HG02981 (cell line): ENCODE results near the gene ZNF700.
A peak's percentile ranks its signal among the peaks of the same experiment; 100 is the strongest.
"Not testable (repeated sequence)": the region's sequence is repeated elsewhere in the genome, so short reads cannot be mapped to it uniquely, and the experiment has no call there.

ENCODE experiments used
- ATAC-seq: cut with Tn5 transposase; IDR thresholded peaks from one replicate; pipeline ENCODE4 v1.9.1; 2021; ENCODE audit warnings: mild to moderate bottlenecking, moderate library complexity; ENCODE audit not compliant: unreplicated experiment

Gene ZNF700

GRCh38 chr19:11924886-11925650 lies at the start of gene ZNF700:
ZNF700 (plus strand) TSS chr19:11925107; CDS start chr19:11925211, 104 bp downstream.
- peak; percentile 81 for ATAC-seq

GRCh38 chr19:11879687-11880266 lies 45.1 kb upstream of the ZNF700 start:
- ATAC-seq: not testable (repeated sequence)

- ATAC-seq: no peak
Observed at GRCh38 chr19:11880598-11880997, 44.3 kb upstream of the ZNF700 start.

DNA sequence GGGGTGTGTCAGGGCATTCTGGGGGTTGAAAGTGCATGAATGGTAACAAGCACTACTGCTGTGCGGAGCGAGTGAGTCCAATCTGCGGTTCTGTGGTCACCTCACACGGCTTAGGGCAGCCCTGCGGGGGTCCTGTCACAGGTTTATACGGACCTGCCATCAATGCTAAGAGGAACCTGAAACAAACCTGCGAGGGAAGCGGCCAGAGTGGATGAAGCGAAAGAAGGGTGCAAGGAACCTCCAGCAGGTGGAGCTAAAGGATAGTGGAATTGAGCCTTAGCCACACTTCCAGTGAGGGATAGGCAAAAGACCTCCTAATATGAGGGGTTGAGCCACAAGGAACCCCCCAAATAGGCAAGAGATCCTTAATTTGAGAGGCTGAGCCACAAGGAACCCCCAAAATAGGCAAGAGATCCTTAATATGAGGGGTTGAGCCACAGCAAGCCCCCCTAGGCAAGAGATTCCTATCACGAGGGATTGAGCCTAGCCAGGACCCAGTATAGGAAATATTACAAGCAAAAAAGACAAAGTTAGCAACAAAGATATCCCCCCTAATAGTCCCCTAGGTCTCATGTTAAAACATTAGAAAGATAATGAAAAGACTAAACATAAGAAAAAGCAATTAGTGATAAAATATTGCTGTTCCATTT lies 43.6 kb upstream of the ZNF700 start:
- no peak for ATAC-seq

GRCh38 chr19:11882606-11883005 lies 42.3 kb upstream of the ZNF700 start:
- no peak for ATAC-seq

DNA sequence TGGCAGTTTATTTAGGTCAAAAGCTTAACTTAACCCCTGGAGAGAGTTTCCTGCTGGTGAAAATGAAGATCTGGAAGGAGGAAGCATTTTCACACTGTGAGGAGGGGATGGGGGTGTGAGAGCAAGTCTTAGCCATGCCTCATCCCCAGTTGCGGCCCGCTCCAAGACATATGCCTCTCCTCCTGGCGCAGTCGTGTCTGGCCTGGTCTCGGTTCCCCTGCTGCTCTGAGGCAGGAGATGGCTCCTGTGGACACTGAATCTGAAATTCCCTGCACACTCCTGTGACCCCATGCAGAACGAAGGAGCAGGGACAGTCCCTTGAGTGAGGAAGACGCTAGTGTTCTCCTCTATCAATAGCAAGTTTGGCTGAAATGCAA lies 37.7 kb upstream of the ZNF700 start:
- no peak for ATAC-seq

GRCh38 chr19:11887611-11888531 lies 37.0 kb upstream of the ZNF700 start, which contains the start of gene ZNF69:
ZNF69 (plus strand) TSS chr19:11887782; CDS start chr19:11887924, 142 bp downstream.
- ATAC-seq: no peak

- ATAC-seq: not testable (repeated sequence)
Observed at GRCh38 chr19:11889901-11890300, 35.0 kb upstream of the ZNF700 start.

GRCh38 chr19:11890634-11891033 lies 34.3 kb upstream of the ZNF700 start:
- no peak for ATAC-seq

- no peak for ATAC-seq
Observed at GRCh38 chr19:11894851-11895250, 30.1 kb upstream of the ZNF700 start.

GRCh38 chr19:11902228-11902627 lies 22.7 kb upstream of the ZNF700 start:
- ATAC-seq: no peak

DNA sequence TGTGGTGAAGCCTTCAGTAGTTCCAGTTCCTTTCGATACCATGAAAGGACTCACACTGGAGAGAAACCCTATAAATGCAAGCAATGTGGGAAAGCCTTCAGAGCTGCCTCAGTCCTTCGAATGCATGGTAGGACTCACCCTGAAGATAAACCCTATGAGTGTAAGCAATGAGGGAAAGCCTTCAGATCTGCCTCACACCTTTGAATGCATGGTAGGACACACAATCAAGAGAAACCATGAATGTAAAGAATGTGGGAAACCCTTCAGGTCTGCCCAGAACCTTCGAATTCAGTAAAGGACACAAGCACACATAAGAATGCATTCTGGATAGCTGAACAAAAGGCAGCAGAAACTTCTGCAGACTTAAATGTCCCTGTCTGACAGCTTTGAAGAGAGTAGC lies 19.0 kb upstream of the ZNF700 start:
- ATAC-seq: no peak

DNA sequence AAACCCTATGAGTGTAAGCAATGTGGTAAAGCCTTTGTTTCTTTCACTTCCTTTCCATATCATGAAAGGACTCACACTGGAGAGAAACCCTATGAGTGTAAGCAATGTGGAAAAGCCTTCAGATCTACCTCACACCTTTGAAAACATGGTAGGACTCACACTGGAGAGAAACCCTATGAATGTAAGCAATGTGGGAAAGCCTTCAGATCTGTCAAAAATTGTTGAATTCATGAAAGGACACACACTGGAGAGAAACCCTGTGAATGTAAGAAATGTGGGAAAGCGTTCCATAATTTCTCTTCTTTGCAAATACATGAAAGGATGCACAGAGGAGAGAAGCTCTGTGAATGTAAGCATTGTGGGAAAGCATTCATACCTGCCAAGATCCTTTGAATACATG lies 13.0 kb upstream of the ZNF700 start:
- ATAC-seq: not testable (repeated sequence)

GRCh38 chr19:11914417-11915051 lies 10.4 kb upstream of the ZNF700 start:
- not testable (repeated sequence) for ATAC-seq

GRCh38 chr19:11921852-11922495 lies 2.9 kb upstream of the ZNF700 start:
- no peak for ATAC-seq

- ATAC-seq: not testable (repeated sequence)
Observed at GRCh38 chr19:11925651-11926187, 812 bp downstream of the ZNF700 start.

- ATAC-seq: no peak
Observed at GRCh38 chr19:11927227-11927626, 2.3 kb downstream of the ZNF700 start.

- ATAC-seq: no peak
Observed at GRCh38 chr19:11931051-11931450, 6.1 kb downstream of the ZNF700 start.

DNA sequence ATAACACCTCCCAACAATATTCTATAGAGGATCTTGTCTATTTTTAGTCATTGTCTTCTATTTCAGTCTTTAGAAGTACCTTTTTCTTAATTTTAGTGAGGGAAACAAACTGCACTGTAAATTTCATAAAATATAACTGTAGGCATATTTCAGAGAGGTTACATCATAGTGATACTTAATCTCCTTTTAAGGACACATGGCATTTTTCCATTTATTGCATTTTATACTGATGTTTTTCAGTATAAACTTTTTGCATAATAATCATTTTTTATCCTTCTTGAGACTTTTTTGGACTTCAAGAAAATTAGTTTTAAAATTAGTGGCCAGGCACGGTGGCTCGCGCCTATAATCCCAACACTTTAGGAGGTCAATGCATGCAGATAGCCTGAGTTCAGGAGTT lies 6.6 kb downstream of the ZNF700 start:
- no peak for ATAC-seq

GRCh38 chr19:11935829-11936228 lies 10.9 kb downstream of the ZNF700 start:
- ATAC-seq: not testable (repeated sequence)
